Natural killer cell (primary cell): ENCODE measurements around the gene PEAK1. TPM values are rescaled to one million over a fixed set of nuclear protein-coding genes. Genes with fewer than 3 reads are reported as not detected.

Experiments used
- ATAC-seq, 3 donors: fragments of 150-1000 bp in 2 of 3; fragments of 200-7000 bp in 1 of 3; cut with Tn5 transposase; 1 replicate in 1 of 3; 2 replicates in 2 of 3; pipeline ENCODE4 v1.10.0; 2021; ENCODE audit warnings: mild to moderate bottlenecking in 2 of 3, moderate library complexity in 2 of 3
- DNase-seq, 2 donors: peaks; one replicate each; pipeline versions ENCODE4 v3.0.0 to v3.0.0-alpha.2; 2013 to 2021; ENCODE audit warnings: mixed read lengths in 1 of 2
- H3K27ac ChIP-seq: one replicate; pipeline ENCODE4 v1.5.1; 2013; ENCODE audit warnings: mild to moderate bottlenecking, low read length
- H3K27me3 ChIP-seq: one replicate; pipeline ENCODE4 v1.6.1; 2013; ENCODE audit warnings: low read length; ENCODE audit not compliant: control insufficient read depth, insufficient read depth
- H3K36me3 ChIP-seq: one replicate; pipeline ENCODE4 v1.6.1; 2013; ENCODE audit warnings: low read length; ENCODE audit not compliant: control insufficient read depth, insufficient read depth
- H3K4me1 ChIP-seq: one replicate; pipeline ENCODE4 v1.6.1; 2013; ENCODE audit warnings: low read length; ENCODE audit not compliant: control insufficient read depth, insufficient read depth
- H3K4me3 ChIP-seq: one replicate; pipeline ENCODE4 v1.5.1; 2013; ENCODE audit warnings: low read length
- H3K9me3 ChIP-seq: one replicate; pipeline ENCODE4 v1.6.1; 2013; ENCODE audit warnings: low read length; ENCODE audit not compliant: control insufficient read depth, insufficient read depth
- H3K27ac Mint-ChIP-seq, 2 donors: one replicate each; pipeline ENCODE4 v1.8.0; 2022; ENCODE audit warnings: mild to moderate bottlenecking in 2 of 2, mixed read lengths in 2 of 2, moderate library complexity in 1 of 2
- H3K27me3 Mint-ChIP-seq, 2 donors: one replicate each; pipeline ENCODE4 v1.8.0; 2022; ENCODE audit warnings: low read depth in 2 of 2, mixed read lengths in 2 of 2
- H3K36me3 Mint-ChIP-seq: one replicate; pipeline ENCODE4 v1.8.0; 2022; ENCODE audit warnings: mixed read lengths
- H3K4me1 Mint-ChIP-seq, 2 donors: one replicate each; pipeline ENCODE4 v1.8.0; 2022; ENCODE audit warnings: mixed read lengths in 2 of 2
- H3K4me3 Mint-ChIP-seq: one replicate; pipeline ENCODE4 v1.8.0; 2022; ENCODE audit warnings: mild to moderate bottlenecking, moderate library complexity, mixed read lengths
- H3K9me3 Mint-ChIP-seq, 2 donors: one replicate each; pipeline ENCODE4 v1.8.0; 2022; ENCODE audit warnings: mixed read lengths in 2 of 2
- CTCF ChIP-seq: fragments of 200-600 bp; IDR thresholded peaks from one replicate; pipeline ENCODE4 v1.8.0; 2022; ENCODE audit warnings: antibody characterized with exemption
- WGBS: methylation state at CpG from one replicate; pipeline ENCODE4 v1.1.7; 2013; ENCODE audit warnings: missing lambda C conversion rate; ENCODE audit not compliant: insufficient coverage; 5-methylcytosine and 5-hydroxymethylcytosine counted together
- intact Hi-C: fragments of 100-400 bp; cut with micrococcal nuclease; formaldehyde crosslinking; loops from one replicate; pipeline ENCODE4 v1.14.2; 2022
- total RNA-seq, 4 donors: library from RNA; stranded (reverse); fragments of 120-200 nt in 1 of 4; gene quantifications; one replicate each; pipeline versions ENCODE4 v1.2.3 to v1.2.4, GENCODE V29; 2013 to 2022

Gene PEAK1
- total RNA-seq, 3 donors from 2014 or later (not counting 1 experiment from before 2014, with no cell fraction given) = 59.3 to 73.9 (median 69.1) TPM

GRCh38 chr15:77398927-77399326 lies 21.0 kb downstream of the PEAK1 start:
- no peaks in the 10 kb centered on the region for H3K36me3 ChIP-seq
- intact Hi-C loops = no loop called here
- H3K9me3 ChIP-seq = peaks cover 5% of the 10 kb centered on the region
- H3K36me3 Mint-ChIP-seq = peaks cover 34% of the 10 kb centered on the region
- peaks cover 18 to 20% of the 10 kb centered on the region in 2 donors for H3K4me1 Mint-ChIP-seq
- H3K4me1 ChIP-seq = no peaks in the 10 kb centered on the region
- H3K4me3 ChIP-seq = no peak overlapping the region
- no peak overlapping the region for H3K27ac Mint-ChIP-seq
- peaks cover 15 to 27% of the 10 kb centered on the region in 2 donors for H3K9me3 Mint-ChIP-seq
- WGBS = no CpG with 5 or more reads among the region's 1 CpG
- no peaks in the 10 kb centered on the region for H3K27me3 Mint-ChIP-seq
- ATAC-seq = no peak
- no peaks in the 10 kb centered on the region for H3K27me3 ChIP-seq
- no peak for TF ChIP-seq CTCF
- DNase-seq = no peak
- H3K27ac ChIP-seq = no peak overlapping the region
- H3K4me3 Mint-ChIP-seq = no peak overlapping the region

GRCh38 chr15:77396692-77397091 lies 23.2 kb downstream of the PEAK1 start:
- H3K36me3 ChIP-seq = no peaks in the 10 kb centered on the region
- H3K9me3 ChIP-seq = peaks cover 5% of the 10 kb centered on the region
- H3K27me3 ChIP-seq = no peaks in the 10 kb centered on the region
- Mint-ChIP-seq H3K4me1 (peaks cover 19 to 25% of the 10 kb centered on the region in 2 donors), H3K9me3 (peaks cover 15 to 27% of the 10 kb centered on the region in 2 donors), H3K27ac (no peak overlapping the region), H3K4me3 (no peak overlapping the region), H3K36me3 (peaks cover 34% of the 10 kb centered on the region), H3K27me3 (no peaks in the 10 kb centered on the region)
- intact Hi-C loops = no loop called here
- DNase-seq (no peak), ATAC-seq (no peak)
- no peak overlapping the region for H3K4me3 ChIP-seq
- H3K27ac ChIP-seq = no peak overlapping the region
- WGBS = no CpG with 5 or more reads among the region's 1 CpG
- peaks cover 3% of the 10 kb centered on the region for H3K4me1 ChIP-seq
- TF ChIP-seq CTCF = no peak

- Mint-ChIP-seq H3K27ac (no peak overlapping the region), H3K4me1 (peaks cover 12 to 24% of the 10 kb centered on the region in 2 donors), H3K9me3 (peaks cover 13 to 27% of the 10 kb centered on the region in 2 donors), H3K27me3 (no peaks in the 10 kb centered on the region), H3K4me3 (no peak overlapping the region), H3K36me3 (peaks cover 34% of the 10 kb centered on the region)
- no peak for TF ChIP-seq CTCF
- intact Hi-C loops = no loop called here
- H3K27ac ChIP-seq = no peak overlapping the region
- no peaks in the 10 kb centered on the region for H3K27me3 ChIP-seq
- ATAC-seq = no peak
- H3K4me1 ChIP-seq = peaks cover 3% of the 10 kb centered on the region
- WGBS = no CpG with 5 or more reads among the region's 3 CpGs
- H3K36me3 ChIP-seq = no peaks in the 10 kb centered on the region
- no peak overlapping the region for H3K4me3 ChIP-seq
- peaks cover 5% of the 10 kb centered on the region for H3K9me3 ChIP-seq
- DNase-seq = no peak
Measured at GRCh38 chr15:77395013-77395774, 24.7 kb downstream of the PEAK1 start.

- no peak for TF ChIP-seq CTCF
- Mint-ChIP-seq H3K4me3 (no peak overlapping the region), H3K27me3 (no peaks in the 10 kb centered on the region), H3K4me1 (peaks cover 19 to 24% of the 10 kb centered on the region in 2 donors), H3K27ac (no peak overlapping the region), H3K9me3 (peaks cover 11 to 23% of the 10 kb centered on the region in 2 donors), H3K36me3 (peaks cover 30% of the 10 kb centered on the region)
- ATAC-seq = no peak
- H3K4me3 ChIP-seq = no peak overlapping the region
- peaks cover 5% of the 10 kb centered on the region for H3K9me3 ChIP-seq
- DNase-seq = no peak
- H3K27me3 ChIP-seq = no peaks in the 10 kb centered on the region
- peaks cover 3% of the 10 kb centered on the region for H3K4me1 ChIP-seq
- H3K27ac ChIP-seq = no peak overlapping the region
- H3K36me3 ChIP-seq = no peaks in the 10 kb centered on the region
- intact Hi-C loops = no loop called here
Measured at GRCh38 chr15:77393471-77393840, 26.4 kb downstream of the PEAK1 start.
